HG03064 (cell line): ENCODE measurements around the gene IRS1.

Source experiments
- ATAC-seq: cut with Tn5 transposase; IDR thresholded peaks from one replicate; pipeline ENCODE4 v1.9.1; 2021; ENCODE audit warnings: low read depth; ENCODE audit not compliant: unreplicated experiment

IRS1 gene

DNA sequence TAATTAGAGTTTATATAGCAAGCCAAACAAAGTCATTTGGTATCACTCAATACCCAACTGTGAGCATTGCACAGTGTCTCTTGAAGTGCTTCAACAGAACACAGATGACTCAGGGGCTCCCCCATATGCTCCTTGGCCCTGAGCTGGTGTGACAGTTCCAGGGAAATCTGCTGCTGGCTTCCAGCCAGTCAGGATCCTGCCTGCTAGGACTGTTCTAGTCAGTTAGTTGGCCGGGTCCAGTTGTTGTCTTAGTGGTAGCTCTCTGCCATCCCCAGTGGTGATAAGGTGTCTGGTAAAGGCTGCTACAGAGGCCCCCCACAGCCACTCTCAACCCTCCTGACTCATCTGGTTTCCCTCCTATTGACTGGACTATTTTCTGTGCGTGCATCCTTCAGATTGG is 100.3 kb downstream of the IRS1 start:
- ATAC-seq, result no peak

DNA sequence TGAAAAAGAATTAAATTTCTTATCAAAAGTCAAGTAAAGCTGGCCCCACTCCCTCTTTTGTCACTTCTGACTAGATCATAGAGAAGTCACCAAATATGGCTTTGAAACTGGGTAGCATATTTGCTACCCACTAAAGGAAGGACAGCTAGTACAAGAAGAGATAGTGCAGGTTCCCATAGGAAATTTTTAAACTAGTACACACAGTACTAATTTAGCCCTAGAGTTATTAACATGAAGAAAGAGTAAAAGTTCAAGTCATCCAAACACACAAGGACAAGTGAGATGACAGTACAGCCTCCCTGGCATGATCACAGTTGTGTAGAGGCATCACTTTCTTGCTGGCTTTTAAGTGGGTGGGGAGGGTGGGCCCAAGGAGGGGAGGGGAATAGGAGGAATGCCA is 100.9 kb downstream of the IRS1 start:
- no peak for ATAC-seq

DNA sequence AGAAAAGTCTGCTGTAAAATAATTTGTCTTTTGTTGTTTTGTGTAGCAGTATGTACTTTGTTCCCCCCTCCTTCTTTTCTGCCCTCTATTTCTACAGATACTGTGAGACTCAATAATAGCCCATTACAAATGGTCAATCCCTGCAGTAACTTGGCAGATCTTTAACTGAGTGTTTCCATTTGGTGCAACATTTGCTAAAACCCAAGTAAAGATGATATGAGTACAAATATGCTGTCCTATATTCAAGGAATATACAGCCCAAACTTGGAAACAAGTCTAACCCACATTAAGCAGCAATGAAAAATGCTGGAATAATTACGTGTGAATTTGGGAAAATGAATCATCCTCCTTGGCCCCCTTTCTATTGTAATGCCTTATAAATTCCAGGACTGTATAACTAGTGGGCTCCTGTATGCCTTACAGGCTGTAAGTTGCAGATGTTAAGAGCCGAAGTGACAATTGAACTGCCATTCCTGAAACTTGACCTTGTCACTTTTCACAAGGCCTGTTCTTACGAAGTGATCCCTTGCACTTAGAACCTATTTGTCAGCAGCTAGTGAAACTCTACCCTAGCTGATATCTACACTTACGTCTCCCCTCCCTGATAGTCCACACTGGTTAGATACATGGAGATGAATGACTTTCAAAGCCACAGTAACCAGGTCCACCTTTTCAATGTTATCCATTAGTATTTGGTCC is 104.9 kb downstream of the IRS1 start:
- no peak for ATAC-seq

DNA sequence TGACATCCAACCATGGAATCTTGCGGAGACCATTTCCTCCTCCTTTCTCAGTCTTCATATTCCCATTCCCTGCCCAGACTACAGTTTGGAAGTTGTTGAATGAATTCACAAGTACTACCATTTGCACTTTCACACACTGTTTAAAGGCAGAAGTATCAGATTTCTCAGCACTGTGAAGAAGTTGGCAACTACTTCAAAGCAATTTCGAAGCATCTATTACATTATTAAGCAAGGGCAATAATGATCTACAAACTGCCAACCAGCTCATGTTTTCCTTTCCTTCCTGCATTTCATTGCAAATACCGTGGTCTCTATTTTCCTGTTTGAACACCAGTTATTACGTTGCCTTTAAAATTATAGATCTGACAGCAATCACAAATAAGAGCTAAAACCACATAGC is 105.5 kb downstream of the IRS1 start:
- no peak for ATAC-seq

DNA sequence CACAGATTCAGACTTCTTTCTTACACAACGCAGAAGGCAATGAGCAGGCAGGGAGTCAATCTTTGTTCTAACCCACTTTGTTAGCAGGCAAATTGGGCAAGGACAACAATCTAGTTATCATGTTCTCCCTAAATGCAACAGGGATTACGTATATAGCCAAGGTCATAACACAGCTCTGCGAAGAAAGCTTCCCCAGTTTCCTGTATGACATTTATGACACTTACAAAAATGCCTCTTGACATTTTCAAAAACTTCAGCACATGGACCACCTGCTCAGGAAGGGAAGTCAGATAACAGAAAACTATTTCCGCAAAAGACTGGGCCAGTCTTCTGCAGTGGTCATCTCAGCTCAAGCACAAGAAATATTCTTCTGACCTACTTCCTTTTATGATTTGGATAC is 106.1 kb downstream of the IRS1 start:
- no peak for ATAC-seq

DNA sequence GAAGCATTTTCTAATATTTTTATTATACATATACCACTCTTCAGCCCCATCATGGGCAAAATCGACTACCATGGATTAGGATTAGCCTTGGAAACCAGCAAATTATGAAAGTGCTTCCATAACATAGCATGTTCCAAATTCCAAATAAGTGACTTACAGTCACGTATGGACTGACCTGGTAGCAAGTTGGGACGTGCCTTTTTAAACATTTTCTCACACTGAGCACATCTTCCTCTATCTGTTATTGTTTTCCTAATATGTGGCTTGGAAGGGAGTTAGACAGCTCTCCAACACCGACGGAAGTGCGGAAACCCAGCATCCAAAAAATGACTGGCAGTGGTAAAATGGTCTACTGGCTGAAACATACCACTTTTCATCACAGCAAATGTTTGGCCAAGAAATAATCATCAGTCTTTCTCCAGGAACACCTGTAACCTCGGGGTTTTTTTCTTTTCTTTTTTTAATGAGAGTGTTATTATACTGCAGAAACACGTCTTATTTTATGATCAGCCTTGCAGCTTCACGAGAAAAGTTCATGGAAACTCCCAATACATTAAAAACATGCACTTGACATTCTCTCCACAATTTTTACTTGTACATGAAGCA is 107.0 kb downstream of the IRS1 start:
- ATAC-seq, result no peak

DNA sequence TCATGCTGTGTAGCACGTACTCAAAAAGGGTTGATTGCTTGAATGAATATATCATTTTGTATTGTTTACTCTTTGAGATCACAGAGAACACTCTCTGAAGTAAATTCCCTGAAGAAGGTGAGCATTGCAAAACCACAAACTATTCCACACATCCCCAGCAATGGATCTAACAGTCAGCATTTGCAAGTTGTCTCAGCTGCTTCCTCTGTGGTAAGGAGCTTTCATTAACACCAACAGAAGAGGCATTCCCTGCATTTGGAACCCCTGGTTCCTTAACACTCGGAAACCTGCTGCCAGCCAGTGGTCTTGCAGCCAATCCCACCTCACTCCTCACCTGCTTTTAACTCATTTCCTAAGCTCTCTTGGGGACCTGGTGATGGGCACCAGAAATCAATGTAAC is 108.4 kb downstream of the IRS1 start:
- ATAC-seq, result no peak

DNA sequence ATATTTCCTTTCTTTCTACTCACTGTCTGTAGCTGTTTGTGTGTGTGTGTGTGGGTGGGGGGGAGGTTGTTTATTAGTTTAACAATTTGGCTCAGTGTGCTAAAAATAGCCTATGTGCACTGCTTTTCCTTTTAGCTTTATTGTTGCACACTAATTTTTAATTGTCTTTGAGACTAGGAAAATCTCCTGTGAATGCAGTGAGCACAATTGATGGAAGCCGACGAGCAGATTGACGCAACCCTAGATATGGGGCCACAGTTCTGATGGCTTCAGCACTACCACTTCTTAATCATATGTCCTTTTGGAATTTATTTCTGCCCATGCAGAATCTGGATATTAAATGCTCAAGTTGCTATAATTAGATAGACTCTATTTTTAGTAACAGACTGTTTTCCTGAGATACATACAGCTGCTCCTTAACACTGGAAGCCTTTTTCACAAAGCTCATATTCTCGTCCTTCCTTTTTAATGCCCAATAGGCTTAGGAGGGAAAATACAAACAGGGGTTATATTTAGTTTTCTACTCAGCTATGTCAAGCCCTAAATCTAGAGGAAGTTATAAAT is 109.1 kb downstream of the IRS1 start:
- no peak for ATAC-seq

DNA sequence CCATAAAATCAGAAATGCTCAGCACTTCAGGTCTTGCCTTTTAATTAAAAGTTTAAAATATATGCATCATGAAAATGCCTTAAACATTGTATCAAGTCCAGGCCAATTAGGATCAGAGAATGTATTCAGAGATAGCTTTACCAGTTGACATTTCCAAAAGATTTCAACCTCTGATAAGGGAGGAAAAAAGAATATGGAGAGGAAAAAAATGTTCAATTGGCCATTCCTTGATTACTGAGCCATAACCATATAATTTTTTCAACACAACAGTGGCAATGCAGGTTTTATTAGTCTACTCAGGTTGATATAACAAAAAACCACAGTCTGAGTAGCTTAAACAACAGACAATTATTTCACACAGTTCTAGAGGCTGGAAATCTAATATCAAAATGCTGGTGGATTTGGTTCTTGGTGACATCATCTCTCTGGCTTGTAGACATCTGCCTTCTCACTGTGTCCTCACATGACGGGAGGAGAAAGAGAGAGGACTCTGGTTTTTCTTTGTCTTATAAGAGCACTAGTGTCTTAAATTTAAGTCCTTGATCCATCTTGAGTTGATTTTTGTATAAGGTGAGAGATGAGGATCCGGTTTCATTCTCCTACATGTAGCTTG is 111.9 kb downstream of the IRS1 start:
- ATAC-seq, result no peak

DNA sequence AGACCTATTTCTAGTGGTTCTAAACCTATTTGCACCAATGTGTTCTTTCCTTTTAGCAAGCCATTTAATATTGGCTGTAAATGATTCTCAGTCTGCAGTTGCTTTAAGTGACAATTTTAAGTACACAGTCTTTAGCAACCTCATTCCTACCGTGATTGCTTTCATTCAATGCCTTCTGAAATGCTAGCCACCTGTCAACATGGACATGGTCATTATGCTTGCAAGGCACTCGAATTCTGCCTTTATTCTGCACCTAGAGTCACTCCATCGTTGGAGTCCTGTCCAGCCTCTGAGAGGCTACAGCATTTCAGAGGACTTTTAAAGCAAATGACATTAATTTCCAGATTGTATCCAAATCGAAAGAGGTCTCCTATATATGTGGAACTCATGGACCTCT is 115.1 kb downstream of the IRS1 start:
- ATAC-seq, result no peak

DNA sequence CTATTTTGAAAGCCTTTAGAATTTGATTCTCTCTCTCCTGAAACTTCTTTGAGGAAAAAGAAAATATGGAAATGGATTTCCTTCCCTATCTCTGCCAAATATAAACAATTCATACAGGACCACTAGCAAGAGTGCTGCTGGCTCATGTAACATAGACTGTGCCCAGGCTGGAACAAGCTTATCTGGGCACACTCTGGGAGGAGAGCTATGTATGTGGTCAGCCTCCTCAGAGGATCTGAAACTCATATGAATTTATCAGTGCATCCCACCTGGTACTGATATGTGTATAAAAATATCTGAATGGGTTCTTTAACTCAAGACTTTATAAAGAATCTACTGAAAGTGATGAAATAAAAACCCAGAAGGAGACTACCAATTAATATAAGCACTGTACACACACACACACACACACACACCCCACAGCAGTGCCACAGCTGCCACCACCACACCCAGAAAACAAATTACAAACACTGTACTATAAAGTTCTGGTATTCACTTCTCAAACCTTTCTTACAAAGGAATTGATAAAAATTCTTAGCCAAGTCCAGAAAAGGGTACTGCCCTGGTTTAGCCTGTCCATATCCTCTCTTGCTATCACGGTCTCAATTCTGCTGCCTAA is 115.6 kb downstream of the IRS1 start:
- no peak for ATAC-seq

DNA sequence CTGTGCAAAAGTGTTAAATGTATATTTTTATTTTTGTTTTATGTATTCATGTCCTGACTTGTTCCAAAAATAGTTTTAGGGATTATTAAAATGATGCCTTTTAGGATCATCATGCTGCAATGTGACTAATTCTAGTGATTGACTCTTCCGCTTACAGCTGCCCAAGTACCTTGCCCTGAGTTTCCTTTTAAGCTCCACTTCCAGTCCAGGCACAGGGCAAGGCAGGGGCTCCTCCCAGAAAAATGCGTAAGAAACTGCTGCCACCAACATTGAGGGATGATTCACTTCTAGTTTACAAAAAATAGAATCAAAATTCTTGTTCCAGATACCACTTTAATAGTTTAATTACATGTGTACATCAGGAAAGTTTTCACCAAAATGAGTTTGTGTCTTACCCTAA is 116.4 kb downstream of the IRS1 start:
- no peak for ATAC-seq
